HG02642 (cell line): Measurements from ENCODE around the gene CASP8AP2.
"Not testable (repeated sequence)": the region's sequence is repeated elsewhere in the genome, so short reads cannot be mapped to it uniquely, and the experiment has no call there.

Experiments used
- ATAC-seq: cut with Tn5 transposase; IDR thresholded peaks from one replicate; pipeline ENCODE4 v1.9.1; 2021; ENCODE audit warnings: mild to moderate bottlenecking; ENCODE audit not compliant: unreplicated experiment, poor library complexity

The CASP8AP2 gene

DNA sequence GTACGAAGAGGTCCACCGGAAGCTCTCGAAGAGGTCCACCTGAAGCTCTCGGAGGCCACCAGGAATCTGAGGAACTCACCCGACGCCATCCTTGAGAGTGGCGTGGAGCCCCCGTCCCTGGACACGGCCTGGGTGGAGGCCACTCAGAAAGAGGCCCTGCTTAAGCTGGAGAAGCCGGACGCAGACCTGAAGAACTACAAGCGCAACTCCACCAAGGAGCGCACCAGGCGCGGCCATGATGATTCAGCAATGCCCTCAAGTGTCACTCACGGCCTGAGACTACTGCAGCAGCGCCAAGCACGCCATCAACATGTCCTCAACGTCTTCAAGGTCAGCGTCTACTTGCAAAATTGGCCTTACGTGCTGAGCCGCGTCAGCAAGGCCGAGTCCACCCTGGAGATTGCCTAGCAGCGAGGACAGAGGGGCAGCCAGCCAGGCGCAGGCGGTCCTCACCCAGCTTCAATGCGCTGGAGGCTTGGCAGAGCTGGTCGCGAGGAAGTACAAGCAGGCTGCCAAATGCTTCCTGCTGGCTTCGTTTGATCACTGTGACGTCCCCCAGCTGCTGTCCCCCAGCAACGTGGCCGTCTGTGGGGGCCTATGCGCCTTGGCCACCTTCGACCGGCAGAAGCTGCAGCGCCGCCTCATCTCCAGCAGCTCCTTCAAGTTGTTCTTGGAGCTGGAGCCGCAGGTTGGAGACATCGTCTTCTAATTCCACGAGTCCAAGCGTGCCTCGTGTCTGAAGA is 56.9 kb downstream of the CASP8AP2 start:
- no peak for ATAC-seq

DNA sequence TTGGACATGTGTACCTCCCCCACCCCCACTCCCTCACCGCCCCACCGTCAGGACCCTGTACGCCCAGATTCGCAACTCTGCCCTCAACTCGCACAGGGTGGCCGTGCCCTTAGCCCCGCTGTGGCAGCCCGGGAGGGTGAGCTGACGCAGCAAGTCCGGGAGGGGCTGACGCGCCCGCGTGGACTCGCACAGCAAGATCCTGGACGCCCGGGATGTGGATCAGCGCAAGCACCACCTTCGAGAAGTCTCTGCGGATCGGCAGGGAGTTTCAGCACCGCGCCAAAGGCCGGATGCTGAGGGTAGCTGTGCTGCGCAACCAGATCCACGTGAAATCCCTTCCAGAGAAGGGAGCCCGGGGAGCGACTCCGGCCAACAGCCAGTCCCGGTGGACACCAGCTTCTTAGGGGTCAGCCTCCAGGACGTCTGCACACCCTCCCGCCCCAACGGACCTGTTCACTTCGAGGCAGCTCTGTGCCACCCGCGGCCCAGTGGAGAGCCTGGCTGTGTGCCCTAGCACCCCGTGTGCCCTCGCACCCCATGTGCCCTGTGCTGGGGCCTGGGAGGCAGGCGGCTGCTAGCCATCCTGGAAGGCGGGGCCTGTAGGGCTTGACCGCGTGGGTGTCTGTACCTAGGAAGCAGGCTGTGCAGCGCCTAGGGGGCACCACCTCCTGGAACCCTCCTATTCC is 57.9 kb downstream of the CASP8AP2 start:
- ATAC-seq, result no peak

DNA sequence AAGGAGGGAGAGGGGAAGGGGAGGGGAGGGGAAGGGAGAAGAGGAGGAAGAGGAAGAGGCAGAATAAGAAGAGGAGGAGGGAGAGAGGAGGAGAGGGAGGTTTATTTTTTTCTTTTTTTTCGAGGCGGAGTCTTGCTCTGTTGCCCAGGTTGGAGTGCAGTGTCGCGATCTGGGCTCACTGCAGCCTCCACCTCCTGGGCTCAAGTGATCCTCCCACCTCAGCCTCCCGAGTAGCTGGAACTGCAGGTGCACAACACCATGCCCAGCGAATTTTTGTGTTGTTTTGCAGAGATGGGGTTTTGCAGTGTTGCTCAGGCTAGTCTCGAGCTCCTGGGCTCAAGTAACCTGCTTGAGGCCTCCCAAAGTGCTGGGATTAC is 58.4 kb downstream of the CASP8AP2 start:
- no peak for ATAC-seq

DNA sequence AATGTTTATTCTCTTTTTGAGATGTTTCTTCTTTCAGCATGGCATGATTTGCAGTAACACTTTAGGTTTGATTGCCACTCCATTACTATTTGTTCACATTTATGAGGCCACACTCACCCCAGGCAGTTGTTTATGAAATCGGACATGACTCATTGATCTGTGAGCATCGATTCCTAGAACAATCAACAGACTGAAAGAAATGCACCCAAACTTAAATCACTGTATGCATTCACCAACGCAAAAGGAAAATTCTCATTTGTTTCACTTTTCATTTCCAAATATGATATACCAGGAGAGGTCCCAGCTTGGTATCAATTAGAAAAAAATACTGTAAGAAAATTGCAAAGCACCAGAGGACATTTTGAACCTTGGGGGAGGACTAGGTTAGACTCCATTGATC is 59.2 kb downstream of the CASP8AP2 start:
- no peak for ATAC-seq

DNA sequence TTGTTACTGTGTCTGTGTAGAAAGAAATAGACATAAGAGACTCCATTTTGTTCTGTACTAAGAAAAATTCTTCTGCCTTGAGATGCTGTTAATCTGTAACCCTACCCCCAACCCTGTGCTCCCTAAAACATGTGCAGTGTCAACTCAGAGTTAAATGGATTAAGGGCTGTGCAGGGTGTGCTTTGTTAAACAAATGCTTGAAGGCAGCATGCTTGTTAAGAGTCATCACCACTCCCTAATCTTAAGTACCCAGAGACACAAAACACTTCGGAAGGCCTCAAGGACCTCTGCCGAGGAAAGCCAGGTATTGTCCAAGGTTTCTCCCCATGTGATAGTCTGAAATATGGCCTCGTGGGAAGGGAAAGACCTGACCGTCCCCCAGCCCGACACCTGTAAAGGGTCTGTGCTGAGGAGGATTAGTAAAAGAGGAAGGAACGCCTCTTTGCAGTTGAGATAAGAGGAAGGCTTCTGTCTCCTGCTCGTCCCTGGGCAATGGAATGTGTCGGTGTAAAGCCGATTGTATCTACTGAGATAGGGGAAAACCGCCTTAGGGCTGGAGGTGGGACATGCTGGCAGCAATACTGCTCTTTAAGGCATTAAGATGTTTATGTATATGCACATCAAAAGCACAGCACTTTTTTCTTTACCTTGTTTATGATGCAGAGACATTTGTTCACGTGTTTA is 61.3 kb downstream of the CASP8AP2 start:
- ATAC-seq, result not testable (repeated sequence)

DNA sequence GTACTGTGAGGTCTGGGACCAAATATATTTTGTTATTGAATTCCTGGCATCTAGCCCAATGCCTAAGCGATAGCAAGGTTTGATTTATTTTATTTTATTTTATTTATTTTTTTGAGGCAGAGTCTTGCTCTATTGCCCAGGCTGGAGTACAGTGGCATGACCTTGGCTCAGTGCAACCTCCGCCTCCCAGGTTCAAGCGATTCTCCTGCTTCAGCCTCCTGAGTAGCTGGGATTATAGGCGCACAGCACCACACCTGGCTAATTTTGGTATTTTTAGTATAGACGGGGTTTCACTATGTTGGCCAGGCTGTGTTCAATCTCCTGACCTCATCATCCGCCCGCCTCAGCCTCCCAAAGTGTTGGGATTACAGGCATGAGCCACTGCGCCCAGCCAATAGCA is 62.9 kb downstream of the CASP8AP2 start:
- not testable (repeated sequence) for ATAC-seq

DNA sequence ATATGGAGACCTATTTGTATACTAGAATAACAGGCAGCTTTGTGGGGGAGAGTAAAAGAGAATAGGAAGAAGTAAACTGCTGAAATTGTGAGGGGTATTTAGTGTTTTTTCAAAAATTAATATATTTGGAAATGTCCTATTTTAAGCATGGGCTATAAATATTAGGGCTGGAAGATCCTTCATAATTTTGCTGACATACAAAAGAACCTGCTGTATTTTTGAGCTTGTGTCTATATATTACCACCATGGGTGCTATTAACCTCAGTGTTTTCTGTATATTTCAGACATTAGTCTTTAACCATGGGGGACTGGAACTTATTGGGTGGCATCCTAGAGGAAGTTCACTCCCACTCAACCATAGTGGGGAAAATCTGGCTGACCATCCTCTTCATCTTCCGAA is 64.5 kb downstream of the CASP8AP2 start, which contains the start of gene GJA10:
Gene GJA10 (plus strand): TSS at position 301 of the 400 bp plus-strand sequence. CDS start 0 bp downstream, at position 301.
- ATAC-seq, result no peak

DNA sequence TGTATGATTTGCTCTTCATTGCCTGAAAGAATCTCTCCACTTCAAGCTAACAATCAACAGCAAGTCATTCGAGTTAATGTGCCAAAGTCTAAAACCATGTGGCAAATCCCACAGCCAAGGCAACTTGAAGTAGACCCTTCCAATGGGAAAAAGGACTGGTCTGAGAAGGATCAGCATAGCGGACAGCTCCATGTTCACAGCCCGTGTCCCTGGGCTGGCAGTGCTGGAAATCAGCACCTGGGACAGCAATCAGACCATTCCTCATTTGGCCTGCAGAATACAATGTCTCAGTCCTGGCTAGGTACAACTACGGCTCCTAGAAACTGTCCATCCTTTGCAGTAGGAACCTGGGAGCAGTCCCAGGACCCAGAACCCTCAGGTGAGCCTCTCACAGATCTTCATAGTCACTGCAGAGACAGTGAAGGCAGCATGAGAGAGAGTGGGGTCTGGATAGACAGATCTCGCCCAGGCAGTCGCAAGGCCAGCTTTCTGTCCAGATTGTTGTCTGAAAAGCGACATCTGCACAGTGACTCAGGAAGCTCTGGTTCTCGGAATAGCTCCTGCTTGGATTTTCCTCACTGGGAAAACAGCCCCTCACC is 65.7 kb downstream of the CASP8AP2 start:
- no peak for ATAC-seq

DNA sequence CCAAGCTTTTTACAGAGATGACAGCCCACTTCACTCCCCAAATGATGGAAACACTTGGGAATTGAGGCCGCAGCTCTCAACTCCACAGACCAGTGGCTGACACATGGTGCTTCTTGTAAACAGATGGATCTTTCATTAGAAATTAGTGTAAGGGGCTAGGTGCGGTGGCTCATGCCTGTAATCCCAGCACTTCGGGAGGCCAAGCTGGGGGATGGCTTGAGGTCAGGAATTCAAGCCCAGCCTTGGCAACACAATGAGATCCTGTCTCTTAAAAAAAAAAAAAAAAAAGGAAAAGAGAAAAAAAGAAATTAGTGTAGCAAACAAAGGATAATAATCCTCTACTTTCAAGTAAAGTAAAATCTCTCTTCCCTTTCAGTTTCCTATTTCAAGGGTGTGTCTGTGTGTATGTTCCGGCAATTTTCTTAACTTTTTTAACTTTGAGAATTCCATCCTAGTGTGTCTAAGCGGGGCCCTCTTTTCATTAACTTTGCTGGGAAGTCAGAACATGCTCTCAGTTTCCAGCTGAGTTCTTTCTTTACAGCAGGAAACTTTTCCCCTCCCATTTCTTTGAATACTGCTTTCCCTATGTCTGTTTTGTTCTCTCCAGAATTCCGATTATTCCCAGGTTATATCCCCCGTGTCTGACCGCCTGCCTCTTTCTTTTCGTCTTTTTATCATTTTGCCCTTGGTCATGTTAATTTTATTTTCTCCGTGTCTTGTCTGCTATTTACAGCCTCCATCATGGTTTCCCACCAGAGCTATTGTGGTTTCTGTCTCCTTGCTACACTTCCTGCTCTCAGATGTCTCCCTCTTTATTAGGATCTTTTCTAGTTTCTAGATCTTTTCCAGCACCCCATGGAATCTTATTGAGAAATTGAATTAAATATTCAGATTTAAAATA is 80.6 kb downstream of the CASP8AP2 start:
- ATAC-seq, result not testable (repeated sequence)

DNA sequence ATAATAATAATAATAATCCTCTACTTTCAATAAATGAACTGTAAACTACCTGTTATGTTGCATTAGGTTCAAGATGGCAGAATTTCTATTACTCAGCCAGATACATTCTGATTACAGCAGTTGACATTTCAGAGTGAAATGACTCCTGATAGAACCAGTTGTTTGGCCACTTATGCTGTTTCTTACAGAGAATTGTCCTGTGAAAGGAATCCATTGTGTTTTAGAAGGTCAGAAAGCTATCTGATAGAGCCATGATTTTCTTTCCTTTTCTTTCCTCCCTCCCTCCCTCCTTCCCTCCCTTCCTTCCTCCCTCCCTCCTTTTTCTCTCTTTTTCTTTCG is 81.2 kb downstream of the CASP8AP2 start:
- ATAC-seq, result no peak

DNA sequence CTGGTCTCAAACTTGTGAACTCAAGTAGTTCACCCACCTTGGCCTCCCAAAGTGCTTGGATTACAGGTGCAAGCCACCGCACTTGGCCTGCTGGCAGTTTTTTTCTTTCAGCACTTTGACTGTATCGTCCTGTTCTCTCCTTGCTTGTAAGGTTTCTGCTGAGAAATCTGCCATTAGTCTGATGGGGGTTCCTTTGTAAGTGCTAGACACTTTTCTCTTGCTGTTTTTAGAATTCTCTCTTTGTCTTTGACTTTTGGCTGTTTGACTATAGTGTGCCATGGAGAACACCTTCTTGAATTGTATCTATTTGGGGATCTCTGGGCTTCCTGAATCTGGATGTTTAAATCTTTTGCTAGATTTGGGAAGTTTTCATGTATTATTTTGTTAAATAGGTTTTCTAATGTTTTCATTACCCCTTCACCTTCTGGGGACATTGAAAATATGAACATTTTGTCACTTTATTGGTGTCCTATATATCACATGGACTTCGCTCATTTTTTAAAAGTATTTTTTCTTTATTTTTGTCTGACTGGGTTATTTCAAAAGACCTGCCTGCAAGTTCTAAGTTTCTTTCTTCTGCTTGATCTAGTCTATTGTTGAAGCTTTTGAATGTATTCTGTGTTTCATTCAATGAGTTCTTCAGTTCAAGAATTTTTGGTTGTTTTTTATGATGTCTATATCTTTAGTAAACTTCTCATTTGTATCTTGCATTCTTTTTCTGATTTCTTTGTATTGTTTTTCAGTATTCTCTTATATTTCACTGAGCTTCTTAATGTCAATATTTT is 86.6 kb downstream of the CASP8AP2 start:
- no peak for ATAC-seq

DNA sequence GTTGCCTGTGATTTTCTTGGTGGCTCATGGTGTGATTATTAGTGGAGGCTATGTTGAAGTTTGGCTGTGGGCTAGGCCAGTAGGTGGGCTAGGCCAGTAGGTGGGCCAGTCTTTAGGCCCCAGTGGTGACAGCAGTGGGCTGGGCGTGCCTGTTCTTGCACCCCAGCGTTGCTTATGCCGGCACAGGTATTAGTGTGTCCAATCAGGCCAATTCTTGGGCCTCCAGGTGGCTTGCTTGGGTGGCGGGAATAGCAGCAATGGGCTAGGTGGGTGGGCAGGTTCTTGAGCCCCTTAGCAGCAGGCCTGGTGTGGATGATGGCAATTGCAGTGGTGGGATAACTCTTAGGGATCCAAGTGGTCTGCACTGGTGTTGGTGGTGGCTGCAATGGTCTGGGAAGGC is 87.5 kb downstream of the CASP8AP2 start:
- no peak for ATAC-seq

DNA sequence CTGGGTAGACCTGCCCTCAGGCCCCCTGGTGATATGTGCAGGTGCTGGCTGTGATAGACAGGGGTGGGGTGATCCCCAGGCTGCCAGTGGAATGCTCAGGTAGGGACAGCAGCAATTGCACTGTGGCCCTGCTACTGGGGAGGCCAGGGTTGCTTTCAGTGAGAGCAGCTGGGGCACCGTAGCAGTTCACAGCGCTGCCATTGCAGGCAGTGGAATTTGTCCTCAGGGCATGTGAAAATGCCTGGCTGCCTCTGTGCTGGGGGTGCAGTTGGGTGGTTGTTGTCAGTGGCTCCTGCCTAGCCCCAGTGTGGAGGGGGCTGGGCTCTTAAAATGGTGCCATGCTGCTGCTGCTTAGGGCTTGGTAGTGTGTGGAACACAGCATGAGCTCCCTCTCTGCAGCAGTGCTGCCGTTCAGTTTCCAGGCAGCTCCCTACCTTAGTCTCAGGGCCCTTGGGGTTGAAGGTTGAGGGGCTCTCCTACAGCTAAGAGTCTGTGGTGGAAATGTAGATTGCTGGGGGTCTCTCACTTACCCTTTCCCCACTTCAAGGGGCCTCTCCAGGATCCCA is 88.2 kb downstream of the CASP8AP2 start:
- no peak for ATAC-seq
